Bronchial epithelial cell (primary cell): ENCODE results near the gene RARA. TPM values are rescaled to one million over a fixed set of nuclear protein-coding genes. Genes with fewer than 3 reads are reported as not detected.
"Not testable (repeated sequence)": the region's sequence is repeated elsewhere in the genome, so short reads cannot be mapped to it uniquely, and the experiment has no call there.

Experiments used
- DNase-seq: peaks from one replicate; pipeline ENCODE4 v3.0.0-alpha.2; 2010; ENCODE audit warnings: low read depth
- FAIRE-seq: peaks from 2 replicates; lab custom pipeline; 2011; peaks lifted over from hg19 to GRCh38; lab: Jason Lieb, UNC
- H3K27me3 ChIP-seq: 2 replicates; pipeline ENCODE4 v1.5.1; 2011; ENCODE audit warnings: low read length; ENCODE audit not compliant: control insufficient read depth, insufficient read depth
- H3K36me3 ChIP-seq: 2 replicates; pipeline ENCODE4 v1.5.1; 2011; ENCODE audit warnings: low read length; ENCODE audit not compliant: control insufficient read depth, insufficient read depth
- H3K4me3 ChIP-seq: 2 replicates; pipeline ENCODE4 v1.5.1; 2011; ENCODE audit warnings: mild to moderate bottlenecking, low read depth, low read length, control low read depth
- total RNA-seq: library from RNA; depleted of rRNA; stranded (reverse); fragments of >200 nt; gene quantifications from 2 replicates; pipeline ENCODE4 v1.2.1, GENCODE V29; 2014
- TF ChIP-seq, protein P1 (sequence below): IDR thresholded peaks from 2 replicates; pipeline ENCODE4 v1.5.1; 2011; ENCODE audit warnings: mild to moderate bottlenecking, moderate library complexity, low read length, control low read depth, inconsistent platforms; ENCODE audit not compliant: insufficient read depth, severe bottlenecking

Gene RARA
- total RNA-seq, 1 donor from 2014 or later = 1.3 TPM

DNA sequence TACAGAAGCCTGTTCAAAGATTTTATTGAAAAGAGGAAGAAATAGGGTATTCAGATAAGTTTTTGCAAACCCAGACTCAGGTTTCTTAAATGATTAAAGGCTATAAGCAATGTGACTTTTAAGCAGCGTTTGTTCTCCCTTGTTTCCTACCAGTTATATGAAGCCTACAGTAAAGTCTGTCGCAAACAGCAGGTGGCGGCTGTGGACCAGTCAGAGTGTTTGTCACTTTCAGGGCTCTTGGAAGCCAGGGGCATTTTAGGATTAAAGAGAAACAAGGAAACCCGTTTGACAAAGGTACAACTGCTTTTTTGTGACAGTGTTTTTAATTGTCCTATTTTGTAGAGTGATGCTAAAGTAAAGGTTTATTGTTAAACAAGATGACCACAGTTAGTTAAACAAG, 7.7 kb upstream of the RARA start:
- Histone ChIP-seq H3K36me3 (no peaks in the 10 kb centered on the region), H3K27me3 (no peaks in the 10 kb centered on the region), H3K4me3 (no peak overlapping the region)
- DNase-seq = no peak
- TF ChIP-seq, protein P1, sequence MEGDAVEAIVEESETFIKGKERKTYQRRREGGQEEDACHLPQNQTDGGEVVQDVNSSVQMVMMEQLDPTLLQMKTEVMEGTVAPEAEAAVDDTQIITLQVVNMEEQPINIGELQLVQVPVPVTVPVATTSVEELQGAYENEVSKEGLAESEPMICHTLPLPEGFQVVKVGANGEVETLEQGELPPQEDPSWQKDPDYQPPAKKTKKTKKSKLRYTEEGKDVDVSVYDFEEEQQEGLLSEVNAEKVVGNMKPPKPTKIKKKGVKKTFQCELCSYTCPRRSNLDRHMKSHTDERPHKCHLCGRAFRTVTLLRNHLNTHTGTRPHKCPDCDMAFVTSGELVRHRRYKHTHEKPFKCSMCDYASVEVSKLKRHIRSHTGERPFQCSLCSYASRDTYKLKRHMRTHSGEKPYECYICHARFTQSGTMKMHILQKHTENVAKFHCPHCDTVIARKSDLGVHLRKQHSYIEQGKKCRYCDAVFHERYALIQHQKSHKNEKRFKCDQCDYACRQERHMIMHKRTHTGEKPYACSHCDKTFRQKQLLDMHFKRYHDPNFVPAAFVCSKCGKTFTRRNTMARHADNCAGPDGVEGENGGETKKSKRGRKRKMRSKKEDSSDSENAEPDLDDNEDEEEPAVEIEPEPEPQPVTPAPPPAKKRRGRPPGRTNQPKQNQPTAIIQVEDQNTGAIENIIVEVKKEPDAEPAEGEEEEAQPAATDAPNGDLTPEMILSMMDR = peak; percentile 23
- FAIRE-seq = no peak

DNA sequence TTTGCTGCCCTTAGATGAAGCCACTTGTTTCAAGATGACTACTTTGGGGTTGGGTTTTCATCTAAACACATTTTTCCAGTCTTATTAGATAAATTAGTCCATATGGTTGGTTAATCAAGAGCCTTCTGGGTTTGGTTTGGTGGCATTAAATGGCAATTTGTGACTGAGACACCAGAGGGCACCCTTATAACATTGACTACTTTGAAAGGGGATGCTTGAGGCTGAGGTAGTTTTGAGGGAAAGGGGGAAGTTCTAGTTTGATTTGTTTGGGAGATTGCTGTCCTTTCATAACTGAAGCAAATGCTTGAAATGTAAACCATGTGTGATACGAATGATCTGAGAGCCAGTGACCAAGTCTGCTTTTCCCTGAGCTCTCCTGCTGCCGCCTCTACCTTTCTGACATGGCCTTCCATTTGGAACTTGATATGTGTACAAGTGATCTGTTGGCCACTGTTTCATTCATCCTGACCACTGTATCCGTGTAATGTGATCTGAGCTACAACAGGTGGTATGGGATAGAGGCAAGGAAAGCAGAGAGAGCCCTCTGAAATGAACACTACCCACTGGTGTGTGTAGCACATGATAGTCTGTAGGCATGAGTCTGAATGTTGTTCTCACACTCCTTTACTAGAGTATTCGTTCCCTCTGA, 5.8 kb upstream of the RARA start:
- no peak for FAIRE-seq
- TF ChIP-seq, protein P1 = peak; percentile 64
- Histone ChIP-seq H3K36me3 (no peaks in the 10 kb centered on the region), H3K27me3 (no peaks in the 10 kb centered on the region), H3K4me3 (no peak overlapping the region)
- DNase-seq = peak; percentile 63

DNA sequence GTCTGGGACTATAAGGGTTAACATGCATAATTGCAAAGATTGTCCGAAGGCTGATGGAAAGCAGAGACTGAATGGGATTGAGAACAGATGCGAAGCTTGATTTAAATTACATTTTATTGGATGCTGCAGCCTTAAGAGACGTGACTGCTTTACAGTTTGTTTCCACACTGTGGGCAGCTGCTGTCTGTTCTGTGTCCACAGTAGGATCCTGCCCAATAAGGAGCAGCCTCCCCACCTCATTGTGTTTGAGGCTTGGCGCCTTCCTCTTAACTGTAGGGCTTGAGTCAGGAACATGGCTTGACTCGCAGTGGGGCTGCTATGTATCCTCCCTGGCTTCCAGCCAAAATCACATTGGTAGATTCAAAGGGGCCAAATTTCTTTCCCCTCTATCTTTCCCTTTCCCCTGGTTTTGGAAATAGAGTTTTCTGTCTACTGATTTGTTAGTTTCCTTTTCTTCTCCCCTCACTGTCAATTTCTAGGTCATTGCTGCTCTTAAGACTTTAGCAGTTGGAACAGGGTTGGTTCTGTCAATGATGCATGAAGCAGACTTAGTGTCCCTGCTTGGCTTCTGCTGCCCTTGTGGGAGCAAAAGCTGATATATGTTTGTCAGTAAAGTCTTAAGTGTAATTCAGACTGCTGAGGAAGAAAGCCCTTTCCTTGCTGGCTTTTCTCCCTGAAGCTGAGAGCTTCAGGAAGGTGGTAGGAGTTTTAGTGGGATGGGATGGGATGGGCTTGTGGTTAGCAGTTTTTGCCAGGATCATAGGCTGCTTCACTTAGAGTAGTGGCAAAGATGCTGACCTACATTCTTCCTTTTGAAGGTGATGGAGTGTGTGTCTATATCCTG, 5.0 kb upstream of the RARA start:
- FAIRE-seq (no peak), DNase-seq (peak; percentile 64)
- TF ChIP-seq, protein P1 = no peak
- no peak overlapping the region for H3K4me3 ChIP-seq
- no peaks in the 10 kb centered on the region for H3K27me3 ChIP-seq
- no peaks in the 10 kb centered on the region for H3K36me3 ChIP-seq

DNA sequence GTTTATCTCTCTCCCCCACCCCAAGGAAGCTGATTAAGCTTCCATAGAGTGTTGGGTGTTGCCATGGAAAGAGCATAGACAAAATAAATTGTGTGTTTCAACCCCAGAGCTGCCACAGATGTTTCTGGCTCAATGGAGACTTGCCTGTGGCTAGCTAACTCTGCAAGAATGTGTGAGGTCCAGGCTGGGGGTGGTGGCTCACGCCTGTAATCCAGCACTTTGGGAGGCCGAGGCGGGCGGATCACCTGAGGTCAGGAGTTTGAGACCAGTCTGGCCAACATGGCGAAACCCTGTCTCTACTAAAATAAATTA, 4.5 kb upstream of the RARA start:
- not testable (repeated sequence) for FAIRE-seq, DNase-seq, H3K4me3 ChIP-seq, H3K27me3 ChIP-seq, H3K36me3 ChIP-seq

DNA sequence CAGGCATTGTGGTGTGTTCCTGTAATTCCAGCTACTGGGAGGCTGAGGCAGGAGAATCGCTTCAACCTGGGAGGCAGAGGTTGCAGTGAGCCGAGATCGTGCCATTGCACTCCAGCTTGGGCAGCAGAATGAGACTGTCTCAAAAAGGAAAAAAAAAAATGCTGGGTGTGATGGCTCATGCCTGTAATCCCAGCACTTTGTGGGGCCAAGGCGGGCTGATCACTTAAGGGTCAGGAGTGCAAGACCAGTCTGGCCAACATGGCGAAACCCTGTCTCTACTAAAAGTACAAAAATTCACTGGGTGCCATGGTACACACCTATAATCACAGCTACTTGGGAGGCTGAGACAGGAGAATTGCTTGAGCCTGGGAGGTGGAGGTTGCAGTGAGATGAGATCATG, 4.1 kb upstream of the RARA start:
- FAIRE-seq, H3K27me3 ChIP-seq, H3K4me3 ChIP-seq, DNase-seq, H3K36me3 ChIP-seq: not testable (repeated sequence)

DNA sequence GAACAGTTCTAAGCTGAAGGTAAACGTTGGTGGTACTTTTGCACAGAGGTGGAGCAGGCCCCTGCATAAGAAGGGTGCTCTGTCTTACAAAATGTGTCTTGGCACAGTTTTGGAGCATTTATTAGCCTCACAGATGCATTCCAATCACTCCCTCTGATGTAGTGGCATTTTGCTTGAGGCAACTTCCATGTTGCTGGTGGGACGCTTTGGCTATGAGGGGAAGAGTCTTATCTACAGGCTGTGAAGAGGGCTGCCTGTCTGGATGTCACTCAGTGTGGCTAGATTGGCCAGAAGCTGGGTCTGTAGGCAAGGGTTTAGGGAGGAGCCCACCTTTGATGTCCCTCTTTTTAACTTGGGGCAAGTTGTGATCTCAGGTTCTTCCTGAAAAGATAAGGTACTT, 2.6 kb upstream of the RARA start:
- FAIRE-seq (no peak), DNase-seq (no peak)
- Histone ChIP-seq H3K4me3 (no peak overlapping the region), H3K36me3 (no peaks in the 10 kb centered on the region), H3K27me3 (no peaks in the 10 kb centered on the region)
- TF ChIP-seq, protein P1 = no peak
